HepG2 (cell line): ENCODE results near the gene COMP. TPM values are rescaled to one million over a fixed set of nuclear protein-coding genes. Genes with fewer than 3 reads are reported as not detected.
A peak's percentile ranks its signal among the peaks of the same experiment; 100 is the strongest.

Source experiments
- BRCA1 ChIP-seq: sonication (generic); formaldehyde crosslinking; IDR thresholded peaks from 2 replicates; pipeline ENCODE4 v1.4.0; 2020; ENCODE audit warnings: missing genetic modification reagents
- JUN ChIP-seq: sonication (generic); formaldehyde crosslinking; IDR thresholded peaks from 2 replicates; pipeline ENCODE4 v1.4.0; 2020; ENCODE audit warnings: mild to moderate bottlenecking, missing genetic modification reagents
- TAF1 ChIP-seq: sonication (generic); formaldehyde crosslinking; IDR thresholded peaks from 2 replicates; pipeline ENCODE4 v1.4.0; 2020; ENCODE audit warnings: missing genetic modification reagents
- ZBTB4 ChIP-seq: sonication (generic); formaldehyde crosslinking; IDR thresholded peaks from 2 replicates; pipeline ENCODE4 v1.4.0; 2020; ENCODE audit warnings: missing genetic modification reagents, mild to moderate bottlenecking, borderline replicate concordance
- ZFP91 ChIP-seq: sonication (generic); formaldehyde crosslinking; IDR thresholded peaks from 2 replicates; pipeline ENCODE4 v1.9.0; 2022; ENCODE audit warnings: missing genetic modification reagents, mild to moderate bottlenecking, borderline replicate concordance
- ZNF451 ChIP-seq: sonication (generic); formaldehyde crosslinking; IDR thresholded peaks from 2 replicates; pipeline ENCODE4 v1.5.0; 2020; ENCODE audit warnings: mild to moderate bottlenecking, missing genetic modification reagents
- ZNF552 ChIP-seq: sonication (generic); formaldehyde crosslinking; IDR thresholded peaks from 2 replicates; pipeline ENCODE4 v1.9.0; 2022; ENCODE audit warnings: missing genetic modification reagents, mild to moderate bottlenecking, borderline replicate concordance
- ZNF710 ChIP-seq: sonication (generic); formaldehyde crosslinking; IDR thresholded peaks from 2 replicates; pipeline ENCODE4 v1.5.0; 2020; ENCODE audit warnings: mild to moderate bottlenecking, missing genetic modification reagents, borderline replicate concordance
- polyA plus RNA-seq, 8 experiments: library from polyadenylated mRNA; depleted of rRNA in 3 of 8; stranded (reverse) in 7 of 8; unstranded in 1 of 8; fragments of >200 nt; fragmentation: Illumina TruSeq in 4 of 8; extraction: Trizol in 4 of 8; gene quantifications; 2 replicates each; pipeline versions ENCODE4 v1.2.1 to v1.2.3, GENCODE V29; 2011 to 2016; ENCODE audit warnings: low read depth in 4 of 8, missing spikeins in 1 of 8, mixed read lengths in 1 of 8; ENCODE audit not compliant: insufficient read depth in 1 of 8
- total RNA-seq, 5 experiments: library from RNA; depleted of rRNA; stranded (reverse); fragments of >200 nt; fragmentation: Illumina TruSeq; extraction: Trizol; gene quantifications; 2 replicates each; pipeline ENCODE4 v1.2.3, GENCODE V29; 2016; ENCODE audit warnings: low read depth in 1 of 5

COMP gene
- total and polyA plus RNA-seq, 2 of the 13 experiments (the other 11 are each of a cell fraction or from before 2014, with no cell fraction given) = 0.04 to 0.13 TPM

- TF ChIP-seq ZNF451 (CRISPR knock-in tag) (no peak), ZNF710 (CRISPR knock-in tag) (no peak), JUN (CRISPR knock-in tag) (no peak), BRCA1 (CRISPR knock-in tag) (no peak), ZBTB4 (CRISPR knock-in tag) (no peak), ZFP91 (CRISPR knock-in tag) (peak; percentile 5; the same call in 1 of the 2 replicates), ZNF552 (CRISPR knock-in tag) (no peak), TAF1 (CRISPR knock-in tag) (0 out of 2 replicates have a peak, but pooled peaks have one; percentile 18)
Measured at GRCh38 chr19:18833141-18833476, 42.0 kb upstream of the COMP start (continued).
